Posterior cingulate gyrus (tissue), 11 donors: Measurements from ENCODE around the gene ATXN10.
"Not testable (repeated sequence)": the region's sequence is repeated elsewhere in the genome, so short reads cannot be mapped to it uniquely, and the experiment has no call there.

Source experiments
- DNase-seq, 10 donors: peaks; one replicate each; pipeline versions ENCODE4 v3.0.0 to v3.0.0-alpha.2; 2020 to 2021; ENCODE audit warnings: mixed read lengths in 3 of 10
- intact Hi-C: fragments of 100-400 bp; cut with DNase I; formaldehyde crosslinking; loops from one replicate; pipeline ENCODE4 v1.15.1; 2023

The ATXN10 gene

DNA sequence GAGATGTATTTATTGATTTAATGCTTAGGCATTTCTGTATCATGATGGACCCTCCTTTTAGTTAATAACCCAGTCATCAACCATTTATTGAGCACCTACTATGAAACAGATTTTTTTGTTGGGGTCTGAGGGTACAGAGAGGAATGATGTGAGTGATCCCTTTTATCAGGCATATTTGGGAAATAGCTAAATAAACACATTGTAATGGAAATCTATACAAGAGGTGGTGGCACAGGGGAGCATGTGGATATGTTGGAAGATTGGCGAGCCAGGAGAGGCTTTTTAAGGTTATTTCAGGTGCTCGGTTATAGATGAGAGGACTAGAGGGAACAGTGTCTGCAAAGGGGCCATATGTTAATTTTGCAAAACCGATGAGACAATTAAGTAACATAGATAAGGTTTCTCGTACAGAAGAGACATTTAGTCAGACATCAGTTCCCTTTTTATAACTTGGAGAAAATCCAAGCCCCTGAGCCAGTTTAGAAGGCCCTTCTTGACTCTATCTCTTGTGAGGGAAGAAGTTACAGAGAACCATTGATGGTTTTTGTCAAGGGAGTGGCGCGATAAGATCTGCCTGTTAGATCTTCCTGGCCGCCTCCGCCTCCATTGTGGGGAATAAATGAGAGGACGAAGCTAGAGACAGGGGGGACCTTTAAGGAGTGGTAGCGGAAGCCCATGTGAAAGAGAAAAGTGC, 2.0 kb downstream of the ATXN10 start:
- DNase-seq = no peak
- intact Hi-C loops = no loop called here

DNA sequence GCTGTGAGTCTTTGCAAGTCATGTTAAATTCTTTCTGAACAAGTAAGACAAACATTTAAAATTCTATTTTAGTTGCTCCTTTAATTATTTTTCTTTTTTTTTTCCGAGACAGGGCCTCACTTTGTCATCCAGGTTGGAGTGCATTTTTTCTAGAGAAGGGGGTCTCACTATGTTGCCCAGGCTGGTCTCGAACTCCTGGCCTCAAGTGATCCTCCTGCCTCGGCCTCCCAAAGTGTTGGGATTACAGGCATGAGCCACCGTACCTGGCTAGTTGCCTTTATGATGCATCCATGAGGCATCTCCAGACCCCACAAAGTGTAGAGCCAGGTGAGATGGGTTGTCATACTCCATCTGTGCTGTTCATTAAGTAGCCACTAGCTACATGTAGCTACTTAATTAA, 4.4 kb downstream of the ATXN10 start:
- DNase-seq = no peak
- intact Hi-C loops = no loop called here

DNA sequence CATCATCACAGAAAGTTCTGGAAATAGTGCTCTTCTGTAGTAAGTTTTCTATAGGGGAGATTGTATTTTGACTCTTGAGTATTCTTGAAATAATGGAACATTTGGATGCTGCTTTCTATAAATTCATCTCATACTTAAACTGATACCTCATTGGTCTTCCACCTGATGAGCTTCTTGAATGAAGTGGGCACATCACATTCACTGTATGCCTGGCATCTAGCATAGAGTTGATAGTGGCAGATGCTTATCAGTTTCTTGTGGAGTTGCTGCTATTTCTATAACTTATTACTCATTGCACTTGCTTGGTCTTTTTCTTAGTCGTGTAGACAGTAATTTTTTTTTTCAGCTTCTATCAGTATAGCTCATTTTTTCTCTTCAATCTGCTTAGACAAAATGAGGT, 5.4 kb downstream of the ATXN10 start:
- no peak for DNase-seq
- intact Hi-C loops = no loop called here

DNA sequence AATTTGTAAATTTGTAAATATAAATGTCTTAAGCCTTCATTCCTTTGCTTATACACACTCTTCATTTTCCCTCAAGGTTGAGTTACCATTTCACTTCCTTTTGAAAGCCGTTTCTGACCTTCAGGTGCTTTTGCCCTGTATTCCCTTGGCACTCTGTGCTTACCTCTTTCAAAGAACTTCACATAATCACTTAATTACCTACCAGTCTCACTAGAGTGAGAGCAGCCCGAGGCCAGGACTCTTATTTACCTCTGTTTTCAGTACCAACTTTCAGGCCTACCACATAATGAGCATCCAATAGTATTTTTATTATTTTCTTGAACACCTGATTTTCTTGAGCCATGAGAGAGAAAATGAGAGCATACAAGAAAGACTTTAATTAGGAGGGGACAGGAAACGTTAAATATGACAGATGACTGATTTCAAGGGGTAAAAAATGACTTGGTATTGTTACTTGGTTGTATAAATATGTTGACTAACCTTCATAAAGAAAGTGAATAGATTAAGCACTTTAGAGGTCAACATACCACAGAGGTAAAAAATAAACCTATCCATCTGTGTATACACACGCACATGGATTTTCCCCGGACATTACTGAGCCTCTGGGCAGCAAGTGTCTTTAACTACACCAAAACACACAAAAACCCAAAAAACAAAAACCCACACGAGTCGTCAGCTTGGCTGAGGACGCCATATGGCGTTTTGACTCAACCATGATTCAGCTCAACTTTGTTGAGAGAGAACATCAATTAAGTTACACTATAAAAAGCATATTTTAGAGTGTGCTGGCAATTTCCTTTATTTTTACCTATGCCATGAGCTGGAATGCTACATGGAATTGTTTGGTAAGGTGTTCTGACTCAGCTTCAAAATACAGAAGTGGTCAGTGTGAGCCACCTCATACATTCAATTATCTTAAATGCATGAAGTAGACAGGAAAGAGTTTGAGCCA, 7.6 kb downstream of the ATXN10 start:
- peak in 4 of 10 donors; percentile 15 to 75 (median 20) for DNase-seq
- intact Hi-C loops = no loop called here

DNA sequence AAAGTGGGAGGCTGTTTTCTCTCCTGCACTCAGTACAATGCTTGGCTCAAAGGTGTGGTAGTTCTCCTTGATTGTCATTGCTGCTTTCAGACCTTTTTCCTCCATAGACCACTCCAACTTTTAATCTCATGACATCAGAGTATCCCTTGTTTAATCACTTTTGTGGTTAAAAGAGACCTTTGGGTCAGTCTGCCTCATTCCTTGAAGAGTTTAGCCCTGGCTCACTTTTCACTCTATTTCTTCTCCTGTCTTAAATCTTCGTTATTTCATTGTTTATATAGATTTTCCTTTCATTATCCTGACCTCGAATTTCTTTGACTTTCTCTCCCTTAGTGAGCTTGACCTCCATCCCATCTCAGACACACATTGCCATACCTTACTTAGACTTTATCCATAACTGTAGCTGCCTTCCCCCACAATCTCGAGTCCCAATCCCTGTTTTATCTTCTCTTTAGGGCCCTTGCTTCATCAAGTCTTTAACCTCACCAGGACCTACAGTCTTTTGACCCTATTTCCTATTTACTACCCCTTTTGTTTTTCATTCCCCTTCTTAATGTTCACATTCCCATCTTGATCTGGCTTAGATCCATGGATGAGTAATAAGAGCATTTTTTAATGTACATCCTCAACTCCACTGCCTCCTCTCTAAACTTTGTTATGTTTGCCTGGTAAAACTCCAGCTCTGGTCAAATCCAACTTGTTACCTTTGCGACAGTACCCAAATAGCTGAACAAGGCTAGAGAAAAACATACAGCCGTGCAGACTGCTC, 9.5 kb downstream of the ATXN10 start:
- intact Hi-C loops = no loop called here
- DNase-seq = no peak

DNA sequence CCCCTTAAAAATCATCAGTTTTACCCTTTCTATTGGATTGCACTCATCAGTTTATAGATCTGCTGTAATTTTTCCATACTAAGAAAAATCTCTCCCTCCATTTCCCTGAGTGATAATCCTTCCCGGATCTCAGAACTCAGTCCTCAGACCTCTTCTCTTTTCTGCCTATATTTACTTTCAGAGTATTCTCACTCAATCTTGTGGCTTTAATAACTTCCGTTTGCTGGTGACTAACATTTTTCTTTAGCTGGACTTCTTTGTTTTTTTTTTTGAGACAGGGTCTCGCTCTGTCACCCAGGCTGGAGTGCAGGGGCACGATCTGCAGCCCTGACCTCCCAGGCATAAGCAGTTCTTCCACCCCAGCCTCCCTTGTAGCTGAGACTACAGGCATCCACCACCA, 10.4 kb downstream of the ATXN10 start:
- intact Hi-C loops = no loop called here
- no peak for DNase-seq

DNA sequence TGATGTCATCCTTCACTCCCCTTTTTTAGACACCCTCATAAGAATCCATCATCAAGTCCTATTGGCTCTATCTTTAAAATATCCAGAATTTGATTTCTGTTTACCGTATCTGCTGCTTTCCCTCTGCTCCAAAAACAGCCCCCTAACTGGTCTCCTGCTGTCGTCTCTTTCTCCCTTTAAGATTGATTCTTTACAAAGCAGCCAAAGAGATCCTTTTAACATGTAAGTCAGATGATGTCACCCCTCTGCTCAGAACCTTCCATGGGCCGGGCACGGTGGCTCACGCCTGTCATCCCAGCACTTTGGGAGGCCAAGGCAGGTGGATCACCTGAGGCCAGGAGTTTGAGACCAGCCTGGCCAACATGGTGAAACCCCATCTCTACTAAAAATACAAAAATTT, 11.1 kb downstream of the ATXN10 start:
- intact Hi-C loops, DNase-seq: not testable (repeated sequence)

DNA sequence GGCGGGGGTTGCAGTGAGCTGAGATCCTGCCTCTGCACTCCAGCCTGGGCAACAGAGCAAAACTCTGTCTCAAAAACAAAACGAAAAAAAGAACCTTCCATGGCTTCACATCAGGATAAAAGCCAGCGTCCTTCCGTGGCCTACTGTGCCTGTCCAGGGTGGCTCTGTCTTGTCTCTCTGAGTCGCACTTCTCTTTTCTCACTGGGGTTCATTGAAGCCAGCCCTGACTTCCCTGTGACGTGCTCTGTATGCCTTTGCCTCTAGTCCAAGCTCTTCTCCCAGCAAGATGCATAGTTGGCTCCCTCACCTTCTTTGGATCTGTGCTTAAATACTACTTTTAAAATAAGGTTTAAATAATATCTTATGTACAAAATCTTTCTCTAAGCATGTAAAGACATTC, 11.6 kb downstream of the ATXN10 start:
- no peak for DNase-seq
- intact Hi-C loops = no loop called here

DNA sequence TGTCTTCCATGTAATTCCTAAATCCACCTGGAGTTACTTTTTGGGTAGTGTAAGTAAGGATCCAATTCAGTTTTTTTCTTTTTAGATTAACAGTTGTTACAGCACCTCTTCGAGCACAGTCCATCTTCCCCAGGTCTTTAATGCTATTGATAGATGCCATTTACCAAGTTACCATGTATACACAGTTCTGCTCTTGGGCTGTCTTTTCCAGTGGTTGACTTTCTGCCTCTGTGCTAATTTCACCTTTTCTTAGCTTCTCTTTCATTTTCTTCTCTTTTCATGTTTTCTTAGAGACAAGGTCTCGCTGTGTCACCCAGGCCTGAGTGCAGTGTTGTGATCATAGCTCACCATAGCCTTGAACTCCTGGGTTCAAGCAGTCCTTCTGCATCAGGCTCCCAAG, 12.0 kb downstream of the ATXN10 start:
- intact Hi-C loops = no loop called here
- no peak for DNase-seq

DNA sequence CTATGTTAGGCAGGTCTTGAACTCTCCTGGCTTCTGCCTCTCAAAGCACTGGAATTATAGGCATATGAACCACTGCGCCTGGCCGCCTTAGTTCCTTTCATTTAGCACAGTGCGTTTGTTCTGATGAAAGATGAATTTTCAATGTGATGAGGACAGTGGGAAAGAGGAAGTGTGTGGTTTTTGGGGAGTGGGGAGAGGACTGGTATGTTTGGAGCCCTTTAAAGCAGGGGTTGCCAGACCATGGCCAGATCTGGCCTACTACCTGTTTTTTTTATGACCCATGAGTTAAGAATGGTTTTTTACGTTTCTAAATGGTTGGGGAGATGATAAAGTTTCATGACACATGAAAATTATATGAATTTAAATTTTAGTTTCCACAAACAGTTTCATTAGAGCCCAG, 12.5 kb downstream of the ATXN10 start:
- DNase-seq = no peak
- intact Hi-C loops = no loop called here

DNA sequence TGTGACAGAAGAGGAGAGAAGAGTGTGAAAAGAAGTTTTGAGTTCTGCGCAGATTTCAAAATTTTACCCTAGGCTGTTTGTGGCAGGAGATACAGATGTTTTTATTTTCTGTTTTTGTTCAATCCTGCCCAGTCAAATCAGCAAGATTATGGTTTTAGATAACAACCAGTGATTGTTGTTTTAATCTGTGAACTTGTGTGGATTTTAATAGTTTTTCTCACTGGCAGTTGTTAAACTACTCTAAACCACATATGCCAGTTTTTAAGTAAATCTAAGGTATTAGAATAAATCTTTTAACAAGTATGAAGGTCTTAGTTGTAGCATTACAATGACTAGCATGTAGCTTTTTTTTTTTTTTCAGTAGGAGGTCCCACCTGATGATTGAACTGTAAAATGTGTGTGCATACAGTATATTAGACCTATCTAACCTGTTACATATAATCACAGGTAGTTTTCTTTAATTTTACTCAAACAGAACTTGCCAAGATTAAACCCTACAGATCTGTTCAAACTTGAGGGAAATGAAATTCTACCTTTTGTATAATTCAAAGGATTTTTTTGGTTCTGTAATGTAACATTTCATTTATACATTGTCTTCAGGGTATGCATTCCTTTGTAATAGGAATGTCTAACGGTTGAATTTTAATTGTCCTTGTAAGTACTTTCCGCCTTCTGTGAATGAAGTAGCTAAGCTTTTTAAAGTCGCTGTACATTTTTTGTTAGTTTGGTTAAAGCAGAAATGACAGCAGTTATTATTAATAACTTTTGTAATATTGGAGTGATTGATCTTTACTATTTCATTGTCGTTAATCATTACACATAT, 13.3 kb downstream of the ATXN10 start:
- no peak for DNase-seq
- intact Hi-C loops = no loop called here

DNA sequence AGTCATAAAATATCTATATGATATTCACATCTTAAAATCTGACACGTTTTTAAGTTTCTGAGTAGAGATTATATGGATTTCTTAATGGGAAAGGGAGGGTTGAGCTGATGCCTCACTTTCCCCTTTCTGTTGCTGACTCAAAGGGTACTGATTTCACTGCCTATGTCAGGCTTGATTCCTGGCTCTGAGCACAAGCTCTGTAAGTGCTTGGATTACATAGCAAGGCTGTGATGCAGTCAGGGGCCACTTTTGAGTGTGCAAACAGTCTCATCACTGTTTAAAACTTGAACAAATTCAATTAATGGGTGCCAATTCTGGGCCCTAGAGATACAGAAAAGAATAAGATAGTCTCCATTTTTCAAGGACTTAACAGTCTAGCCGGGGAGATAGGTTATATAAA, 14.4 kb downstream of the ATXN10 start:
- intact Hi-C loops = no loop called here

DNA sequence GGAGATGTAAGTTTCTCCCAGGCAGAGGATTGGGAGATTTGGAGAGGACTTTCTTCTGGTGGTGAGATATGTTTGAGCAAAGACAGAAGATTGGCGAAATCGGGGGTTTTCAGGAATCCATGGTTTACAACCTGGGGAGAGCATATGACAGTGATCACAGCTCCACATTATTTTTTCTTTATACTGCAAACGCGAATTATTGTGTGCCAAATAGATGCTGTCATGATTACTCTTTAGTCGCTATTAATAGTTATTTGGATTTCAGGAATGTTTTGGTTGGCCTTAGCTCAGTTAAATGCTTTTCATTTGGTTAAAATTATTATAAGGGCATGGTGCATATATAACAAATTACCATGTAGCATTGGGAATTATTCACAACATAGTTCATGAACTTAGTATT, 15.2 kb downstream of the ATXN10 start:
- intact Hi-C loops = no loop called here
- no peak for DNase-seq

More for the DNA sequence above, 14.4 kb downstream of the ATXN10 start:
- DNase-seq = no peak

DNA sequence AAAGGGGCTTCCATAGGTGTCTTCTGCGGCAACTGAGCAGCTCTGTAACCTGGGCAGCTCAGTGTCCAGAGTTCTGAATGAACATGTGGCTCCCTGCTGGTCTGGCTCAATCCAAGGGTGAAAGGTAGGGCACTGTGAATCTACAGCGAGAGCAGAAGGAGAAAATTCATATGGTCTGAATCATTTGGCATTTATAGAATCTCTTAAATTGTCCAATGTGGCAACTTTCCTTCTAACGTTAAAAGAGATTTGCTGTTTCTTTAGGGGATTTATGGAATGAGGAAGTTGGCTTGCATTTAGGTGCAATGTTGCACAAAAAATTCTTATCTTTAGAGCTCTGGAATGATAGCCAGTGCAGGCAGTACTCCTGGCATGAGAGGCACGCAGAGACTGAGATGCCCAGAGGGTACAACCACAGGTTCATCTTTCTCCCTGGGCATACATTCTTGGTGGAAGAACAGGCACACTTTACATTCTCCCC, 17.0 kb downstream of the ATXN10 start:
- intact Hi-C loops = no loop called here
- DNase-seq = no peak

DNA sequence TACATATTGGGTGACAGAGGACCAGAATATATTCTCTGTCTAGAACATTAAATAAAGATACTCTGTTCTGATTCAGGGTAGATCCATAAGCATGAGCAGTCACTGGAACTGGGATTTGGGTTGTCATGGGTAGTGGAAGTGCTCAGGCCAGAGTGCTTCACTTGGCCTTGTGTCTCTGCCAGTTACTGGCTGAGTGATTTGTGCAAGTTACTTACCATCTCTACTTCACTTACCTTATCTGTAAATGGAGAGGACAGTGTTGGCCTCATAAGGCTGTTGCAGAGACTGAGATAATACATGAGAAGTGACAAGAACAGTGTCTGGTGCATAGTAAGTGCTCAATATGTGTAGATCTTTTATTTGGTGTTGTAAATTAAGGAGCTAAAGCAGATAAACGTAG, 17.6 kb downstream of the ATXN10 start:
- intact Hi-C loops = no loop called here
- DNase-seq = no peak

DNA sequence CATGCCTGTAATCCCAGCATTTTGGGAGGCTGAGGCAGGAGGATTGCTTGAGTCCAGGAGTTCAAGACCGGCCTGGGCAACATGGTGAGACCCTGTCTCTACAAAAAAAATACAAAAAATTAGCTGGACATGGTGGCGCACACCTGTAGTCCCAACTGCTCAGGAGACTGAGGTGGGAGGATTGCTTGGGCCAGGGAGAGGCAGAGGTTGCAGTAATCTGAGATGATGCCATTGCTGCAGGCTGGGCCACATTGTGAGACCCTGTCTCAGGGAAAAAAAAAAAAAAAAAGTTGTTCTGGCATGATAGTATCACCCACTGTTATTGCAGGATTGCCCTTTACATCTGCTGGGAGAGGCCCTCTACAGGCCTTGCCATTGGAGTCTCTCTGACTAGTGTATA, 18.4 kb downstream of the ATXN10 start:
- no peak for DNase-seq
- intact Hi-C loops = no loop called here

DNA sequence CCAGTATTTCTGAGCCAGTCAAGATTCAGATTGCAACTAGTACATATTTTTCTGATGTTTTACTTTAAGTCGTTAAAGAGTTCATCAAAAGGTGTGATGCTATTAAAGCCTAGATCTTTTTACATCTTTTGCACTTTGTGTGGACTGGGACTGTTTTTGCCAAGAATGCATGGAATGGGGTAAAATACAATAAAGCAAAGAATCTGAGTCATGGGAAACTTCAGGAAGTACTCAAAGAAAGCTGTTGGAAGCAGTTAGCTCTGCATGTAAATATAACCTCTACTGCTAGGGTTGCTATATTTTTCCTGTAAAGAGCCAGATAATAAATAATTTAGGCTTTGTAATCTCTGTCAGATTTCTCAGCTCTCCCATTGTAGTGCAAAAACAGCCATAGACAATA, 20.9 kb downstream of the ATXN10 start:
- no peak for DNase-seq
- intact Hi-C loops = no loop called here

DNA sequence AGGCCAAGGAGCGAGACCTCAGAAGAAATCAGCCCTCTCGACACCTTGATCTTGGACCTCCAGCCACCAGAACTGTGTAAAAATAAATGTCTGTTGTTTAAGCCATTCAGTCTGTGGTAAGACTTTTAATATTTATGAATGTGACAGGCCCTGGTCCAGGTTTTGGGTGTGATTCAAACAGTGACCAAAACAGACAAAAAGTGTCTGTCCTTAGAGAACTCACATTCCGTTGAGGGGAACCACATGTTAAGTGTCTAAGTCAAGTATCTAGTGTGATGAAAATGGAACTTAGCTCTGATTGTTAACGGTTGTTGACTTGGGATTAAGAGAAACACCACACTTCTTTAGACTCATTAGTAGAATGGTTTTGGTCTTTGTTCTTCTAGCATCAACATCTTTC, 22.2 kb downstream of the ATXN10 start:
- DNase-seq = no peak
- intact Hi-C loops = no loop called here

DNA sequence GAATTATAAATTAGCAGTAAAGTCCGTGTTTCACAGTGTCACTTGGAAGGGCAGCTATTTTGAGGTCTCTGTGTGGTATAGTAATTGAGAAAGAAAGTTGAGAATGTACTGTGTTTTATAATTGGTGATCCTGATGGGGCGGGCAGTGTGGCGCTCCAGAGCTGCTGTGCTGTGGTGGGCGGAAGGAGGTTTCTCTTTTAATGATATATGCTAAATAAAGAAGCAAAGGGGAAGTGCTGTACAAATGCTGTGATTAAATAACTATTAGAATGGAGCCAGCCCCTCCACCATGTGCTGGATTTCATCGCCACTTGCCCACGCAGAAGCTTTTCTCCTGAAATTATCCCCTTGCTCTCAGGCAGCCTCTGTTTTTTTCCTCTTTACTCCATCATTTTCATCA, 24.6 kb downstream of the ATXN10 start:
- intact Hi-C loops = no loop called here
- no peak for DNase-seq

DNA sequence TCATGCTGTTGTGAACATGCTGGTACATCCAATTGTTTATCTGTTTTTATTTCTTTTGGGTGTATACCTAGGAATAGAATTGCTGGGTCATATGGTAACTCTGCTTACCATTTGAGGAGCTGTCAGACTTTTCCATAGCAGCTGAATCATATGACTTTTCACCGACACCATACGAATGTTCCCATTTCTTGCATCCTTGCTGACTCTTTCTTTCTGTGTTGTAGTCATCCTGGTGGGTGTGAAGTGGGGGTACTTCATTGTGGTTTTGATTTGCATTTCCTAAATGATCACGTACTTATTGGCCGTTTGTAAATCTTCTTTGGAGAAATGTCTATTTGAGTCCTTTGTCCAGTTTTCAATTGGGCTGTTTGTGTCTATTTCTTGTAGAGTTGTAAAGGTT, 26.5 kb downstream of the ATXN10 start:
- DNase-seq = no peak
- intact Hi-C loops = no loop called here
